Measurements from ENCODE around the gene CHODL. TPM values are rescaled to one million over a fixed set of nuclear protein-coding genes. Genes with fewer than 3 reads are reported as not detected.
A peak's percentile ranks its signal among the peaks of the same experiment; 100 is the strongest.

CHODL gene
- polyA plus RNA-seq, 1 of the 3 experiments (the other 2 are of a cell fraction) = not detected

GRCh38 chr21:18249672-18250071 lies 5.0 kb downstream of the CHODL start:
- POLR2A ChIA-PET = no interaction called here
- H3K27ac ChIP-seq (ENCODE audit: low read depth in 2 of 2, low read length in 1 of 2) = no peak overlapping the region
- no peak overlapping the region for H3K4me2 ChIP-seq
- no peaks in the 10 kb centered on the region for H3K27me3 ChIP-seq (ENCODE audit: insufficient read depth)
- CTCF ChIA-PET = interaction anchor here (0.6 to 1.8 kb wide), 2 partner anchors 25 to 461 kb away, joined by 3 to 4 read pairs; no protein-coding TSS in a partner anchor
- no peaks in the 10 kb centered on the region for H3K36me3 ChIP-seq (replicated peaks in 1 of 2; ENCODE audit: control insufficient read depth in 1 of 2, insufficient read depth in 2 of 2, low read length in 1 of 2)
- no peaks in the 10 kb centered on the region for H3F3A ChIP-seq (replicated peaks; ENCODE audit: insufficient read depth)
- TF ChIP-seq CTCF (IDR thresholded peaks at IDR 0.05) (peak; percentile 21; the same call in 1 of the 2 replicates), MEF2A (IDR thresholded peaks at IDR 0.05; ENCODE audit: borderline replicate concordance, low read depth) (no peak)
- H3K79me2 ChIP-seq (ENCODE audit: insufficient read depth) = no peaks in the 10 kb centered on the region
- no peak overlapping the region for H3K4me3 ChIP-seq (ENCODE audit: low read depth in 2 of 2, low read length in 1 of 2)
- H3K9me3 ChIP-seq = no peaks in the 10 kb centered on the region
- no peak overlapping the region for H2AFZ ChIP-seq (ENCODE audit: low read depth)
- no peak overlapping the region for H3K9ac ChIP-seq
- no peaks in the 10 kb centered on the region; a peak in 1 of 4 replicates for H3K4me1 ChIP-seq (ENCODE audit: control insufficient read depth in 1 of 2, insufficient read depth in 2 of 2, low read depth in 1 of 2, low read length in 1 of 2)
- 0% methylated on average over 2 of the region's 2 CpGs for WGBS (ENCODE audit: low lambda C conversion rate)
- no peak for DNase-seq
- H4K20me1 ChIP-seq (ENCODE audit: insufficient read depth) = no peaks in the 10 kb centered on the region
- no peaks in the 10 kb centered on the region; the same call in 1 of the 2 replicates for H3K9me2 ChIP-seq

- H2AFZ ChIP-seq (ENCODE audit: low read depth) = no peak overlapping the region
- no peaks in the 10 kb centered on the region for H3K27me3 ChIP-seq (ENCODE audit: insufficient read depth)
- no peaks in the 10 kb centered on the region for H3F3A ChIP-seq (replicated peaks; ENCODE audit: insufficient read depth)
- H3K27ac ChIP-seq (ENCODE audit: low read depth in 2 of 2, low read length in 1 of 2) = no peak overlapping the region
- ChIA-PET POLR2A (no interaction called here), CTCF (no interaction called here)
- H3K9ac ChIP-seq = no peak overlapping the region
- no peaks in the 10 kb centered on the region for H3K36me3 ChIP-seq (replicated peaks in 1 of 2; ENCODE audit: control insufficient read depth in 1 of 2, insufficient read depth in 2 of 2, low read length in 1 of 2)
- H3K9me3 ChIP-seq = no peaks in the 10 kb centered on the region
- no peak overlapping the region for H3K4me2 ChIP-seq
- H3K4me3 ChIP-seq (ENCODE audit: low read depth in 2 of 2, low read length in 1 of 2) = no peak overlapping the region
- H3K4me1 ChIP-seq (ENCODE audit: control insufficient read depth in 1 of 2, insufficient read depth in 2 of 2, low read depth in 1 of 2, low read length in 1 of 2) = no peaks in the 10 kb centered on the region; a peak in 1 of 4 replicates
- H4K20me1 ChIP-seq (ENCODE audit: insufficient read depth) = no peaks in the 10 kb centered on the region
- no peaks in the 10 kb centered on the region for H3K79me2 ChIP-seq (ENCODE audit: insufficient read depth)
- TF ChIP-seq ZBTB33 (IDR thresholded peaks at IDR 0.05; ENCODE audit: borderline replicate concordance, low read depth) (no peak), FOSL2 (IDR thresholded peaks at IDR 0.05; ENCODE audit: borderline replicate concordance, low read depth) (no peak), EP300 (IDR thresholded peaks at IDR 0.05; ENCODE audit: borderline replicate concordance in 1 of 2, low read depth in 1 of 2, low read length in 1 of 2) (no peak)
- H3K9me2 ChIP-seq = no peaks in the 10 kb centered on the region; the same call in 1 of the 2 replicates
- DNase-seq = no peak
Measured at GRCh38 chr21:18251065-18251464, 6.4 kb downstream of the CHODL start.

GRCh38 chr21:18252256-18252655 lies 7.6 kb downstream of the CHODL start:
- Histone ChIP-seq H3K4me2 (no peak overlapping the region), H2AFZ (ENCODE audit: low read depth) (no peak overlapping the region), H3K27ac (ENCODE audit: low read depth in 2 of 2, low read length in 1 of 2) (no peak overlapping the region), H3K4me3 (ENCODE audit: low read depth in 2 of 2, low read length in 1 of 2) (no peak overlapping the region), H3K36me3 (replicated peaks in 1 of 2; ENCODE audit: control insufficient read depth in 1 of 2, insufficient read depth in 2 of 2, low read length in 1 of 2) (no peaks in the 10 kb centered on the region), H3K27me3 (ENCODE audit: insufficient read depth) (no peaks in the 10 kb centered on the region), H3K9me2 (no peaks in the 10 kb centered on the region; the same call in 1 of the 2 replicates), H3K4me1 (ENCODE audit: control insufficient read depth in 1 of 2, insufficient read depth in 2 of 2, low read depth in 1 of 2, low read length in 1 of 2) (no peaks in the 10 kb centered on the region; a peak in 1 of 4 replicates), H3K9ac (no peak overlapping the region), H3K79me2 (ENCODE audit: insufficient read depth) (no peaks in the 10 kb centered on the region), H4K20me1 (ENCODE audit: insufficient read depth) (no peaks in the 10 kb centered on the region), H3K9me3 (no peaks in the 10 kb centered on the region), H3F3A (replicated peaks; ENCODE audit: insufficient read depth) (no peaks in the 10 kb centered on the region)
- CTCF ChIA-PET = interaction anchor here (1.0 to 1.5 kb wide), 2 partner anchors 10 to 212 kb away, joined by 3 to 4 read pairs; no protein-coding TSS in a partner anchor
- no peak for DNase-seq
- WGBS (ENCODE audit: low lambda C conversion rate) = under 1% methylated on average over 4 of the region's 4 CpGs
- POLR2A ChIA-PET = no interaction called here
- TF ChIP-seq RXRA (IDR thresholded peaks at IDR 0.05; ENCODE audit: borderline replicate concordance, low read depth) (no peak), POLR2AphosphoS5 (IDR thresholded peaks at IDR 0.05; ENCODE audit: low read depth, low read length) (no peak), REST (IDR thresholded peaks at IDR 0.05; ENCODE audit: low read depth, low read length) (no peak), CTCF (IDR thresholded peaks at IDR 0.05) (no peak), TCF12 (IDR thresholded peaks at IDR 0.05) (no peak), FOXM1 (IDR thresholded peaks at IDR 0.05; ENCODE audit: low read depth) (no peak)
